Activated naive CD4-positive, alpha-beta T cell treated with anti-CD3 and anti-CD28 coated beads, Interleukin-2, amount 50 U/mL, for 72 hours (primary cell): Measurements from ENCODE around the gene TRAK1. TPM values are rescaled to one million over a fixed set of nuclear protein-coding genes. Genes with fewer than 3 reads are reported as not detected.
"Not testable (repeated sequence)": the region's sequence is repeated elsewhere in the genome, so short reads cannot be mapped to it uniquely, and the experiment has no call there.

ENCODE experiments used
- ATAC-seq, 2 donors: fragments of 150-1000 bp; cut with Tn5 transposase; 2 replicates each; pipeline ENCODE4 v1.10.0; 2021; ENCODE audit warnings: mild to moderate bottlenecking in 2 of 2, moderate library complexity in 2 of 2
- DNase-seq, 2 donors: peaks; one replicate each; pipeline ENCODE4 v3.0.0; 2021 to 2022; ENCODE audit warnings: low spot score in 2 of 2
- H3K27ac Mint-ChIP-seq, 2 donors: one replicate each; pipeline ENCODE4 v1.8.0; 2022; ENCODE audit warnings: mild to moderate bottlenecking in 2 of 2, mixed read lengths in 2 of 2
- H3K36me3 Mint-ChIP-seq, 2 donors: one replicate each; pipeline ENCODE4 v1.8.0; 2022; ENCODE audit warnings: mixed read lengths in 2 of 2
- H3K9me3 Mint-ChIP-seq, 2 donors: one replicate each; pipeline ENCODE4 v1.8.0; 2022; ENCODE audit warnings: mixed read lengths in 2 of 2
- total RNA-seq, 2 donors: library from RNA; stranded (reverse); gene quantifications; one replicate each; pipeline ENCODE4 v1.2.3, GENCODE V29; 2022

TRAK1 gene
- total RNA-seq, 2 donors from 2014 or later, result 19.1 to 33.1 TPM

GRCh38 chr3:42085641-42086376 is 5.3 kb upstream of the TRAK1 start:
- Mint-ChIP-seq H3K27ac (peak overlapping the region in 1 of 2 donors; percentile 86), H3K9me3 (no peaks in the 10 kb centered on the region), H3K36me3 (peaks cover 6 to 26% of the 10 kb centered on the region in 2 donors)
- DNase-seq (no peak), ATAC-seq (peak in 1 of 2 donors; percentile 29)

GRCh38 chr3:42088803-42089530 is 2.2 kb upstream of the TRAK1 start:
- peak overlapping the region; percentile 3 to 75 for H3K27ac Mint-ChIP-seq
- peaks cover 0 to 8% of the 10 kb centered on the region in 2 donors for H3K9me3 Mint-ChIP-seq
- no peak for DNase-seq
- ATAC-seq, result peak; percentile 14 to 15
- peaks cover 6 to 43% of the 10 kb centered on the region in 2 donors for H3K36me3 Mint-ChIP-seq

- no peak for DNase-seq
- H3K36me3 Mint-ChIP-seq, result peaks cover 6 to 42% of the 10 kb centered on the region in 2 donors
- peak in 1 of 2 donors; percentile 84 for ATAC-seq
- peaks cover 0 to 8% of the 10 kb centered on the region in 2 donors for H3K9me3 Mint-ChIP-seq
- H3K27ac Mint-ChIP-seq, result peak overlapping the region; percentile 74 to 88
These were observed 849 bp downstream of the TRAK1 start for GRCh38 chr3:42092006-42092405.

- H3K27ac Mint-ChIP-seq, result peak overlapping the region; percentile 52 to 91
- H3K36me3 Mint-ChIP-seq, result peaks cover 6 to 36% of the 10 kb centered on the region in 2 donors
- peaks cover 0 to 8% of the 10 kb centered on the region in 2 donors for H3K9me3 Mint-ChIP-seq
- peak; percentile 28 to 78 for ATAC-seq
- peak in 1 of 2 donors; percentile 26 for DNase-seq
These were observed 3.0 kb downstream of the TRAK1 start for GRCh38 chr3:42094128-42094527.

- Mint-ChIP-seq H3K9me3 (peaks cover 0 to 8% of the 10 kb centered on the region in 2 donors), H3K27ac (peak overlapping the region; percentile 52 to 91), H3K36me3 (peaks cover 1 to 32% of the 10 kb centered on the region in 2 donors)
- no peak for ATAC-seq
- DNase-seq, result no peak
These were observed 3.7 kb downstream of the TRAK1 start for GRCh38 chr3:42094691-42095391.

GRCh38 chr3:42095540-42095939 is 4.4 kb downstream of the TRAK1 start:
- peaks cover 0 to 25% of the 10 kb centered on the region in 2 donors for H3K36me3 Mint-ChIP-seq
- no peak overlapping the region for H3K27ac Mint-ChIP-seq
- ATAC-seq (no peak), DNase-seq (no peak)
- H3K9me3 Mint-ChIP-seq, result peaks cover 0 to 8% of the 10 kb centered on the region in 2 donors

GRCh38 chr3:42096796-42097565 is 5.8 kb downstream of the TRAK1 start:
- peaks cover 0 to 11% of the 10 kb centered on the region in 2 donors for H3K36me3 Mint-ChIP-seq
- H3K9me3 Mint-ChIP-seq, result peaks cover 0 to 4% of the 10 kb centered on the region in 2 donors
- H3K27ac Mint-ChIP-seq, result peak overlapping the region in 1 of 2 donors; percentile 27
- peak; percentile 65 to 72 for ATAC-seq
- no peak for DNase-seq

- Mint-ChIP-seq H3K27ac (peak overlapping the region; percentile 27 to 66), H3K36me3 (peaks cover 0 to 5% of the 10 kb centered on the region in 2 donors), H3K9me3 (no peaks in the 10 kb centered on the region)
- ATAC-seq (no peak), DNase-seq (no peak)
These were observed 6.4 kb downstream of the TRAK1 start for GRCh38 chr3:42097566-42097946.

- Mint-ChIP-seq H3K27ac (peak overlapping the region; percentile 27 to 70), H3K9me3 (no peaks in the 10 kb centered on the region), H3K36me3 (peaks cover 0 to 5% of the 10 kb centered on the region in 2 donors)
- ATAC-seq (no peak), DNase-seq (no peak)
These were observed 7.0 kb downstream of the TRAK1 start for GRCh38 chr3:42098171-42098570.

- Mint-ChIP-seq H3K9me3 (no peaks in the 10 kb centered on the region), H3K36me3 (peaks cover 0 to 5% of the 10 kb centered on the region in 2 donors), H3K27ac (peak overlapping the region; percentile 33 to 52)
- ATAC-seq (no peak), DNase-seq (no peak)
These were observed 8.0 kb downstream of the TRAK1 start for GRCh38 chr3:42099020-42099765.

- ATAC-seq (no peak), DNase-seq (no peak)
- H3K36me3 Mint-ChIP-seq, result peaks cover 6 to 7% of the 10 kb centered on the region in 2 donors
- H3K9me3 Mint-ChIP-seq, result no peaks in the 10 kb centered on the region
- peak overlapping the region in 1 of 2 donors; percentile 89 for H3K27ac Mint-ChIP-seq
These were observed 9.9 kb downstream of the TRAK1 start for GRCh38 chr3:42101048-42101447.

- ATAC-seq (no peak), DNase-seq (no peak)
- Mint-ChIP-seq H3K27ac (peak overlapping the region in 1 of 2 donors; percentile 89), H3K9me3 (no peaks in the 10 kb centered on the region), H3K36me3 (peaks cover 6 to 7% of the 10 kb centered on the region in 2 donors)
These were observed 10.3 kb downstream of the TRAK1 start for GRCh38 chr3:42101481-42101880.

- H3K27ac Mint-ChIP-seq, result peak overlapping the region in 1 of 2 donors; percentile 89
- DNase-seq (no peak), ATAC-seq (peak in 1 of 2 donors; percentile 70)
- H3K9me3 Mint-ChIP-seq, result no peaks in the 10 kb centered on the region
- H3K36me3 Mint-ChIP-seq, result peaks cover 6 to 7% of the 10 kb centered on the region in 2 donors
These were observed 11.4 kb downstream of the TRAK1 start for GRCh38 chr3:42102571-42102970.

- not testable (repeated sequence) for DNase-seq, ATAC-seq, H3K36me3 Mint-ChIP-seq, H3K9me3 Mint-ChIP-seq
- peak overlapping the region in 1 of 2 donors; percentile 89 for H3K27ac Mint-ChIP-seq
These were observed 12.9 kb downstream of the TRAK1 start for GRCh38 chr3:42103921-42104665.

GRCh38 chr3:42105994-42106393 is 14.8 kb downstream of the TRAK1 start:
- not testable (repeated sequence) for H3K27ac Mint-ChIP-seq, ATAC-seq, H3K9me3 Mint-ChIP-seq, DNase-seq, H3K36me3 Mint-ChIP-seq
